Stimulated activated CD4-positive, alpha-beta T cell treated with anti-CD3 and anti-CD28 coated beads, Interleukin-15, amount 100 ng/mL, for 48 hours (primary cell): ENCODE data around the gene UBE2D2.
"Not testable (repeated sequence)": the region's sequence is repeated elsewhere in the genome, so short reads cannot be mapped to it uniquely, and the experiment has no call there.

Source experiments
- DNase-seq, 2 donors: peaks; one replicate each; pipeline ENCODE4 v3.0.0-alpha.2; 2020; ENCODE audit warnings: low read depth in 2 of 2

UBE2D2 gene

GRCh38 chr5:139584137-139584536, 23.0 kb downstream of the UBE2D2 start:
- DNase-seq = no peak

GRCh38 chr5:139588116-139588515, 27.0 kb downstream of the UBE2D2 start:
- not testable (repeated sequence) for DNase-seq

DNA sequence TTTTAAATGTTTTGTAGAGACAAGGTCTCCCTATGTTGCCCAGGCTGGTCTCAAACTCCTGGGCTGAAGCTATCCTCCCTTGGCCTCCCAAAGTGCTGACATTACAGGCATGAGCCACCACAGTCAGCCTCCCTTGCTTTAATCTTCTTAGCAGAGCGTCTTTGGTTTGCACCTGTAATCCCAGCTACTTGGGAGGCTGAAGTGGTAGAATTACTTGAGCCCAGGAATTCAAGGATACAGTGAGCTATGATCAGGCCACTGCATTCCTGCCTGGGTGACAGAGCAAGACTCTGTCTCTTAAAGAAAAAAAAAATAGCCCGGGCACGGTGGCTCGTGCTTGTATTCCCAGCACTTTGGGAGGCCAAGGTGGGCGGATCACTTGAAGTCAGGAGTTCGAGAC, 27.8 kb downstream of the UBE2D2 start:
- no peak for DNase-seq

GRCh38 chr5:139592289-139592688, 31.1 kb downstream of the UBE2D2 start:
- no peak for DNase-seq

- not testable (repeated sequence) for DNase-seq
Observed at GRCh38 chr5:139593076-139593475, 31.9 kb downstream of the UBE2D2 start.

DNA sequence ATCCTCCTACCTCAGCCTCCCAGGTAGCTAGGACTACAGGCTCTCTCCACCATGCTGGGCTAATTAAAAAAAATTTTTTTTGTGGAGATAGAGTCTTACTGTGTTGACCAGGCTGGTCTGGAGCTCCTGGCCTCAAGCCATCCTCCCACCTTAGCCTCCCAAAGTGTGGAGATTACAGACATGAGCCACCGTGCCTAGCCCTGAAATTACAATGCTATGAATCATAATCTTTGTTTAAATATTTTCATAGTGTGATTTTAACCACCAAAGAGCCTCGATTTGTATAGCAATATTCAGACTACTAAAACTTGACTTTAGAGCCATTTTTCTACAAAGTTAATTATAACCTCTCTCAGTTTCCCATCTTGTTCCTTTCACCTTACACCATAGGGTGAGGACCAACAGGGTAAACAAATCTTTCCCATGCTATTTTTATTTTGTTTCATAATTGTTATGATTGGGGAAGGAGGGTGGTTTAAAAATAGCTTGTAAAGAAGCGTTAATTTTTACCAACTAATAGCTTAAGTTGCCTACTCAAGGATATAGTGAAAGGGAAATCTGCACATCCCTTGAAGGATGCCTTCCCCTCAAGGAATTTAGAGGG, 32.7 kb downstream of the UBE2D2 start:
- no peak for DNase-seq

DNA sequence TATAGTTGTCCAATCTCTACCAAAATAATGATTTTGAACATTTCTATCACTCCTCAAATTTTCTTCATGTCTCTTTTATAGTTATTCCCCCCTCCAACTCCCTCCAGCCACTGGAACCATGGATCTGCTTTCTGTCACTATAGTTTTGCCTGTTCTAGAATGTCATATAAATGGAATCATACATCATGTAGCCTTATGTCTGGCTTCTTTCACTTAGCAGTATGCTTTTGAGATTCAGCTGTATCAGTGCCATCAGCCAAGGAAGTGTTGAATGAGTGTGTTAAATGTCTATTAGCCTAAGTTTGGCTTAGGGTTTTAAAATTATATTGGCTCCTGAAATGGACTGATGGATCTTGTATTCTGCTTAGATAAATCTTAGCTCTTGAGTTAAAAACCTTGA, 36.0 kb downstream of the UBE2D2 start:
- DNase-seq = no peak

DNA sequence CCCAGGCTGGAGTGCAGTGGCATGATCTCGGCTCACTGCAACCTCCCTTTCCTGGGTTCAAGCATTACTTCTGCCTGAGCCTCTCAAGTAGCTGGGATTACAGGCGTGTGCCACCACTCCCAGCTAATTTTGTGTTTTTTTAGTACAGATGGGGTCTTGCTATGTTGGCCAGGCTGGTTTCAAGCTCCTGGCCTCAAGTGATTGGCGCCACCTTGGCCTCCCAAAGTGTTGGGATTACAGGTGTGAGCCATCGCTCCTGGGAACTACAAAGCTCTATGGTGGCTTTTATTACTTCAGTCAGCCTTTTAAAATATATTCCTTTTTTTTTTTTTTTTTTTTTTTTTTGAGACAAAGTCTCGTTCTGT, 37.4 kb downstream of the UBE2D2 start:
- not testable (repeated sequence) for DNase-seq

DNA sequence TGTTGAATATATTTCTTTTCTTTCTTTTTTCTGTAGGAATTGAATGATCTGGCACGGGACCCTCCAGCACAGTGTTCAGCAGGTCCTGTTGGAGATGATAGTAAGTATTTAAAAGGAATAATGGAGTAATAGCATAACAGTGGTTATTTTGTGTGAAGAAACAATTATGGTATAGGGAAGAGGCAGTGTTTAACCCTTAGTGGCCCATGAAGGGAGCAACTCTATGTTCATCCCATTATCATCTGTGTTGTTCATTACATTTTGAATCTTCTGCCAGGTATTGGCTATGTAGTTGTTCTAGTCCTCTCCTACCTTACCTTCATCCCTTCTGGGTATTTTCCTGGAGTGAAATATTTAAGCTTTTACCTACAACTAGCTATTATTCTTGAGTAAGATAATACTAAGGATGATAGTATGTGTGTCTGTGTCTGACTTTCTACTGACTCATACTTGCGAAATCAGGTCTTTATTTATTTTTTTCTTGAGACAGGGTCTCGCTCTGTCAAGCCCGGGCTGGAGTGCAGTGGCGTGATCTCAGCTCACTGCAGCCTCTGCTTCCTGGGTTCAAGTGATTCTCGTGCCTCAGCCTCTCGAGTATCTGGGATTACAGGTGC, 39.3 kb downstream of the UBE2D2 start:
- no peak for DNase-seq

- DNase-seq = no peak
Observed at GRCh38 chr5:139601429-139601828, 40.3 kb downstream of the UBE2D2 start.

DNA sequence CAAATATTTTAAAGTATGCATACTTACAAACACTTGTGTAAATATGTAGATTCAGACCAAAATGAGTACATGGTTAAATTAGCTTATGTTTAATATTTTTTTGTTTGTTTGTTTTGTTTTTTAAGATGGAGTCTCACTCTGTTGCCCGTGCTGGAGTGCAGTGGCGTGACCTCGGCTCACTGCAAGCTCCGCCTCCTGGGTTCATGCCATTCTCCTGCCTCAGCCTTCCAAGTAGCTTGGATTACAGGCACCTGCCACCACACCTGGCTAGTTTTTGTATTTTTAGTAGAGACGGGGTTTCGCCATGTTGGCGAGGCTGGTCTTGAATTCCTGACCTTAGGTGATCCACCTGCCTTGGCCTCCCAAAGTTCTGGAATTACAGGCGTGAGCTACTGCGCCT, 40.8 kb downstream of the UBE2D2 start:
- DNase-seq = not testable (repeated sequence)

GRCh38 chr5:139605887-139606286, 44.7 kb downstream of the UBE2D2 start:
- DNase-seq = no peak

DNA sequence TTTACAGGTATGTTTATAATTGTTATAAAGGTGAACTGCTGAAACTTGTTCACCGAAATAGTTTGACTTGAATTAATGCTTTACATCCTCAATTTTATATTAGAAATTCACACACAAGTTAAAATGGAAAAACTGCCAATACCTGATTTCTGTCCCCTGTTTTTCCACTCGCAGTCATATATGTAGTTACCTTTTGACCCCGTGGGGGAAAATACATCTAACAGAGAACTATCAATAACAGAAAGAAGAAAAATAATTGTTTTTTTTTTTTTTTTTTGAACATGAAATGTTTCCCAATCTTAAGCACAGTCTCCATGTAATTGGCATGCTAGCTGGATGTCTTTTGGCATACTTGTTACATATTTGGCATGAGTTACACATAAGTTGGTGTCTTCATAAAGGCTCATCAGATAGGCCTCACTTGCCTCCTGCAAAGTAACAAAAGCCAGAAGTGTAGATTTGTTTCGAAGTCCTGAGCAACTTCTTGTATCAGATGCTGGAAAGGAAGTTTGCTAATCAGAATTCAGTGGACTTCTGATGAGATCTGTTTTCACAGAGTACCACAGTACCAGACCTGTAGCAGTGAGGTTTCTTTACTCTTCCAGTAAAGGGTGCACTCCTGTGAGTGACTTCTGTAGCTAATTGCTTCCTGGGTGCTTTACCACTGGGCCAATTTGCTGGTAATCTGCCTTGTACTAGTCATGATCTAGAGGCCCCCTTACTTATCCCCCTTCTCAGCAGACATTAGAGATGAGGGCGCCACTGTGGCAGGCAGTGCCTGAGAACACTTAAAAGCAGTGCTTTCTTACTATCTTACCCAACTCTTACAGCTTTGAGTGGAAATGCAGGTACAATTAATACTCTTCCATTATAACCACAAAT, 50.8 kb downstream of the UBE2D2 start:
- DNase-seq = no peak

- DNase-seq = no peak
Observed at GRCh38 chr5:139619861-139620260, 58.7 kb downstream of the UBE2D2 start.

GRCh38 chr5:139625398-139625797, 64.3 kb downstream of the UBE2D2 start:
- DNase-seq = not testable (repeated sequence)

DNA sequence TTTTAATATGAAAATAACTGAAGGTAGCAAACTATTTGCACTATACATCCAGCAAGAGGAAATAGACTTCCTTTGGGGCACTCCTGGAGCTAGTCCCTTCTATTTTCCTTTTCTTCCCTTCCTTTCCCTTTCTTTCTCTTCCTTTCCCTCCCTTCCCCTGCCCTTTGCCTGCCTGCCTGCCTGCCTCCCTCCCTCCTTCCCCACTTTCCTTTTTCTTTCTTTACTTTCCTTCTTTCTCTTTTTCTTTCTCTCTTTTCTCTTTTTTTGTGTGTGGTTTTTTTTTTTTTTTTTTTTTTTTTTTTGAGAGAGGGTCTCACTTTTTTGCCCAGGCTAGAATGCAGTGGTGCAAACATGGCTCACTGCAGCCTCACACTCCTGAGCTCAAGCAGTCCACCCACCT, 69.7 kb downstream of the UBE2D2 start:
- DNase-seq = no peak

DNA sequence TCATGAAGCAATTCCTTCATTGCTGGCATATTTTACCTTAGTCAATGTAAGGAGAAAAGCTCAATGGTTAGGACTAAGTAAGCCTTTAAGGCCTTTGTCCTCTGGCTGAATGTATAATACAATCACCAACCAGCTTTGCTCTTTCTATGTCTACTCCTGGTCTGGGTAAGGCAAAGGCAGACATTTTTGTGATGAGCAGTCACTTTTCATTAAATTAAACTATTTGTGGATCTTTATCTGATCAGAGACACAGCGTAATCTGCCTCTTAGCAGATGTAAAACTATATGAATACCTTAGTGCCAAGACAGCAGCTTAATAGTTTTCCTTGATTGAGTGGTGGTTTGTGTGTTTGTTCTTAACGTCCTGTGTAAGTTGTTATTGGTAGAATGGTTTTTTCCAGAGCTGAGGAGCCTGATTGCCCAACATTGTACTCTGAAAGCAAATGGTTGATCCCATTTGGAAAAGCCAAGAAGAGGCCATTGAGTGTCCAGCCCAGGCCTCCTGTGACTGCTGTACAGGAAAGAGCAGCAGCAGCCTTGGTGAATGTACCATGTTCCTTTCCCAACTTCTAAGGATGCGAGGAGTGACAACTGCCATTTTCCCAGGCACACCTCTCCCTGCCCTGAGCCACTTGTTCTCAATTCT, 70.5 kb downstream of the UBE2D2 start:
- no peak for DNase-seq

DNA sequence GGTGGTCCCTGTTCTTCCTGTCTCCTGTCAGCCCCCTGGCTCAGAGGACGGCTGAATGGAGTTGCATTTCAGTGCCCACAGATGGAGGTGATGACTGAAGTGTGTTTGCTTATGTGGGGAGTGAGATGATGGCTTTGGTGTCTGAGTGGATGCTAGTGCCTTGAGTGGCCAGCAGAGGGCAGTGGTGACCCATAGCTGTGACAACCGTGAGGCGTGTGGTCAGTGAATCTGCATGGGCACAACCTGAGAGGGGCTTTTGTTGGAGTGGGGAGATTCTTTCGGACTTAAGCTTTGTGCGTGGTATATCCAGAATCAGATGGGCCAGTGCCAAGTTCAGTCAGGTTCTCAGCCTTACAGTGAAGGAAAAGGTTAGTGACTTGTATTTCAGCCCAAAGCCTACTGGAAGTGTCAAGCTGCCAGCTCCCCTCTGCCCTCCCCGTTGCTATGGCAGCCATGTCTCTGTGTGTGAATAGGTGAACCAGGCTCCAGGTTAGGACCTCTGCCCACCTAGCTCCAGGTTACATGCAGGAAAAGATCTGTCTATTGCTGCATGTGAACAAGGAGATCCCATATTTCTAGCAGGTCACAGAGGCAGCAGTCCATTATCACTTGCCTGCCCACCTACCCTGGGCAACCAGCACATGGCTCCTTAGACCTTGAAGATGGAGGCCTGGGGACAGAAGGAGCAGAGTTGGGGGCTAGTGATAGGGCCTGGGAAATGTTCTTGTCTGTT, 72.3 kb downstream of the UBE2D2 start:
- DNase-seq = no peak

GRCh38 chr5:139634028-139634325, 72.8 kb downstream of the UBE2D2 start:
- no peak for DNase-seq

- no peak for DNase-seq
Observed at GRCh38 chr5:139634541-139634940, 73.4 kb downstream of the UBE2D2 start.

DNA sequence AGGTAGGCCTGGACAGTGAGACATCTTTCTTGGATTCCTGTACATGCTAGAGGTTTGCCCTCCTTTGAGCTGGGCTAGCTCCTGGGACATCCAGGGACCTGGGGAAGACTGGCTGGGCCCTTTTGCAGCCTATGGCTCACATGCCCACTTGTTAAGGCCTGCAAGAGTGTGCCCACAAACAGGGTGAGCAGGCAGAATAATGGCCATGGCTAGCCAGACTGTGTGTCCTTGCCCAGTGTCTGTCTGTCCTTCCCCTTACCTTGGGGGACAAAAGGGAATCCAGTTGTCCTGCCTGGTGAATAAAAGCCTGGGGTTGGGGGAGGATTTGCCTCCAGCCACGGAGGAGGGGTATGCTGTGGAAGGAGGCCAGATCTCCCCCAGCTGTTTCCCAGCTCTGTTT, 74.1 kb downstream of the UBE2D2 start:
- no peak for DNase-seq

GRCh38 chr5:139635606-139636206, 74.6 kb downstream of the UBE2D2 start:
- DNase-seq = no peak
